H1 (cell line): ENCODE data around the gene SLC25A21. TPM values are rescaled to one million over a fixed set of nuclear protein-coding genes. Genes with fewer than 3 reads are reported as not detected.

Source experiments
- CTCF ChIA-PET: fragments of 300-600 bp; sonication (Branson Sonifier 250); formaldehyde crosslinking; loops from one replicate; lab custom pipeline; 2021; ENCODE audit not compliant: partially characterized antibody; lab: Charles Lee
- POLR2A ChIA-PET: fragments of 300-600 bp; sonication (Branson Sonifier 250); formaldehyde crosslinking; loops from one replicate; lab custom pipeline; 2021; ENCODE audit warnings: inconsistent platforms; ENCODE audit not compliant: partially characterized antibody; lab: Charles Lee
- DNase-seq, 2 experiments: peaks; one replicate each; pipeline versions ENCODE4 v3.0.0 to v3.0.0-alpha.2; 2010 to 2022; ENCODE audit warnings: low spot score in 2 of 2, low read depth in 1 of 2, mixed read lengths in 1 of 2
- FAIRE-seq: peaks from 2 replicates; lab custom pipeline; 2011; peaks lifted over from hg19 to GRCh38; lab: Jason Lieb, UNC
- H2AFZ ChIP-seq: 2 replicates; pipeline ENCODE4 v1.8.1; 2012; ENCODE audit warnings: low read length, inconsistent platforms
- H2AK5ac ChIP-seq: 2 replicates; pipeline ENCODE4 v1.6.1; 2013; ENCODE audit warnings: low read depth, low read length
- H2BK120ac ChIP-seq: replicated peaks from 2 replicates; pipeline ENCODE3; 2013; ENCODE audit warnings: low read depth, low read length, inconsistent platforms
- H2BK12ac ChIP-seq: 2 replicates; pipeline ENCODE4 v1.6.1; 2013; ENCODE audit warnings: low read depth, low read length
- H2BK15ac ChIP-seq: 2 replicates; pipeline ENCODE4 v1.6.1; 2013; ENCODE audit warnings: low read length
- H2BK20ac ChIP-seq: 2 replicates; pipeline ENCODE4 v1.6.1; 2013; ENCODE audit warnings: low read length
- H2BK5ac ChIP-seq: 2 replicates; pipeline ENCODE4 v1.6.1; 2013; ENCODE audit warnings: low read depth, low read length
- H3K14ac ChIP-seq: 2 replicates; pipeline ENCODE4 v1.6.1; 2013; ENCODE audit warnings: inconsistent platforms; ENCODE audit not compliant: insufficient read length
- H3K18ac ChIP-seq: 2 replicates; pipeline ENCODE4 v1.6.1; 2013; ENCODE audit warnings: low read length; ENCODE audit errors: extremely low read depth
- H3K23ac ChIP-seq: 2 replicates; pipeline ENCODE4 v1.6.1; 2013; ENCODE audit warnings: inconsistent platforms; ENCODE audit not compliant: insufficient read length
- H3K23me2 ChIP-seq: 2 replicates; pipeline ENCODE4 v1.6.1; 2013; ENCODE audit warnings: low read depth, low read length
- H3K27ac ChIP-seq: 2 replicates; pipeline ENCODE4 v1.6.1; 2011; ENCODE audit warnings: low read depth, low read length, inconsistent platforms
- H3K27me3 ChIP-seq, 4 experiments: replicated peaks in 1 of 4; 1 replicate in 1 of 4; 2 replicates in 3 of 4; pipeline versions ENCODE4 v1.6.1 to v1.8.1; 2011 to 2013; ENCODE audit warnings: low read length in 3 of 4, mild to moderate bottlenecking in 3 of 4, inconsistent platforms in 2 of 4, mixed read lengths in 2 of 4, moderate library complexity in 1 of 4; ENCODE audit not compliant: control insufficient read depth in 3 of 4, insufficient read depth in 3 of 4; ENCODE audit errors: extremely low read depth in 1 of 4
- H3K36me3 ChIP-seq, 4 experiments: 2 replicates each; pipeline versions ENCODE4 v1.6.1 to v1.8.1; 2011 to 2013; ENCODE audit warnings: mild to moderate bottlenecking in 4 of 4, low read length in 3 of 4, moderate library complexity in 2 of 4, control low read depth in 1 of 4, inconsistent platforms in 1 of 4; ENCODE audit not compliant: insufficient read depth in 4 of 4, control insufficient read depth in 2 of 4
- H3K4ac ChIP-seq: replicated peaks from 2 replicates; pipeline ENCODE3; 2013; ENCODE audit warnings: low read length, low read depth, mixed read lengths, inconsistent platforms; ENCODE audit not compliant: insufficient read length
- H3K4me1 ChIP-seq, 4 experiments: replicated peaks in 1 of 4; 1 replicate in 1 of 4; 2 replicates in 3 of 4; pipeline versions ENCODE4 v1.6.1 to v1.8.1; 2011 to 2013; ENCODE audit warnings: low read length in 3 of 4, inconsistent platforms in 2 of 4, mixed read lengths in 1 of 4; ENCODE audit not compliant: insufficient read depth in 4 of 4, control insufficient read depth in 3 of 4
- H3K4me2 ChIP-seq, 2 experiments: 2 replicates each; pipeline versions ENCODE4 v1.6.1 to v1.8.1; 2011 to 2013; ENCODE audit warnings: low read depth in 2 of 2, low read length in 2 of 2, control low read depth in 1 of 2, inconsistent platforms in 1 of 2, mild to moderate bottlenecking in 1 of 2; ENCODE audit not compliant: insufficient read depth in 1 of 2
- H3K4me3 ChIP-seq, 4 experiments: fragments of 200-600, 300-600 bp in 1 of 4; sonication (generic), shearing (Covaris generic), sonication (Bioruptor Twin) in 1 of 4; 2 replicates each; pipeline versions ENCODE4 v1.5.1 to v1.8.1; 2011 to 2016; ENCODE audit warnings: low read length in 4 of 4, low read depth in 3 of 4, control low read depth in 2 of 4, inconsistent platforms in 2 of 4, mild to moderate bottlenecking in 2 of 4, mixed read lengths in 1 of 4, moderate library complexity in 1 of 4; ENCODE audit not compliant: insufficient read depth in 2 of 4; ENCODE audit errors: extremely low read depth in 1 of 4
- H3K56ac ChIP-seq: replicated peaks from 2 replicates; pipeline ENCODE3; 2013; ENCODE audit warnings: low read depth, mild to moderate bottlenecking, mixed read lengths, low read length, inconsistent platforms; ENCODE audit not compliant: insufficient read length
- H3K79me1 ChIP-seq: 2 replicates; pipeline ENCODE4 v1.6.1; 2013; ENCODE audit warnings: low read depth, low read length, control low read depth
- H3K79me2 ChIP-seq, 2 experiments: 2 replicates each; pipeline versions ENCODE4 v1.6.1 to v1.8.1; 2012 to 2013; ENCODE audit warnings: low read length in 2 of 2, mild to moderate bottlenecking in 2 of 2, inconsistent platforms in 1 of 2; ENCODE audit not compliant: insufficient read depth in 2 of 2, control insufficient read depth in 1 of 2
- H3K9ac ChIP-seq, 4 experiments: replicated peaks in 1 of 4; 1 replicate in 1 of 4; 2 replicates in 3 of 4; pipeline versions ENCODE4 v1.6.1 to v1.8.1; 2011 to 2013; ENCODE audit warnings: low read depth in 3 of 4, low read length in 3 of 4, control low read depth in 2 of 4, mild to moderate bottlenecking in 2 of 4, moderate library complexity in 2 of 4, inconsistent platforms in 1 of 4; ENCODE audit errors: extremely low read depth in 1 of 4
- H3K9me3 ChIP-seq, 2 experiments: 2 replicates each; pipeline versions ENCODE4 v1.6.1 to v1.8.1; 2012 to 2013; ENCODE audit warnings: mild to moderate bottlenecking in 2 of 2, moderate library complexity in 2 of 2, control low read depth in 1 of 2, inconsistent platforms in 1 of 2, low read depth in 1 of 2, low read length in 1 of 2, mixed read lengths in 1 of 2; ENCODE audit not compliant: insufficient read depth in 2 of 2
- H4K20me1 ChIP-seq, 2 experiments: replicated peaks in 1 of 2; 2 replicates each; pipeline versions ENCODE3 to v1.8.1; 2011 to 2013; ENCODE audit warnings: inconsistent platforms in 2 of 2, low read length in 2 of 2, mild to moderate bottlenecking in 1 of 2; ENCODE audit not compliant: insufficient read depth in 2 of 2, control insufficient read depth in 1 of 2
- H4K5ac ChIP-seq: 2 replicates; pipeline ENCODE4 v1.6.1; 2013; ENCODE audit warnings: low read length, low read depth, mixed read lengths, inconsistent platforms; ENCODE audit not compliant: insufficient read length
- H4K8ac ChIP-seq: 2 replicates; pipeline ENCODE4 v1.8.0; 2013; ENCODE audit warnings: mild to moderate bottlenecking, moderate library complexity, low read length, inconsistent platforms; ENCODE audit not compliant: insufficient read depth; ENCODE audit errors: extremely low read depth
- H4K91ac ChIP-seq: replicated peaks from 2 replicates; pipeline ENCODE3; 2013; ENCODE audit warnings: low read length, mixed read lengths, inconsistent platforms; ENCODE audit not compliant: insufficient read length
- BACH1 ChIP-seq: IDR thresholded peaks from 2 replicates; pipeline ENCODE4 v1.6.1; 2012; ENCODE audit warnings: low read length, improper control_type of control experiment
- BRCA1 ChIP-seq: IDR thresholded peaks from 2 replicates; pipeline ENCODE4 v1.6.1; 2012; ENCODE audit warnings: low read depth, low read length, improper control_type of control experiment
- CBX5 ChIP-seq: fragments of 300-800, 300-1000 bp; sonication (generic); IDR thresholded peaks from 2 replicates; pipeline ENCODE4 v1.7.1; 2016; ENCODE audit warnings: antibody characterized with exemption, low read length, low read depth
- CTBP2 ChIP-seq: IDR thresholded peaks from 2 replicates; pipeline ENCODE4 v1.7.0; 2011; ENCODE audit warnings: borderline replicate concordance, mild to moderate bottlenecking, moderate library complexity, mixed read lengths, low read length; ENCODE audit not compliant: insufficient read depth, insufficient read length
- EP300 ChIP-seq, 2 experiments: IDR thresholded peaks; 1 replicate in 1 of 2; 2 replicates in 1 of 2; pipeline ENCODE4 v1.6.1; 2011 to 2012; ENCODE audit warnings: low read depth in 2 of 2, low read length in 2 of 2, mild to moderate bottlenecking in 2 of 2, borderline replicate concordance in 1 of 2, inconsistent platforms in 1 of 2, moderate library complexity in 1 of 2
- JUND ChIP-seq: IDR thresholded peaks from 2 replicates; pipeline ENCODE4 v1.6.1; 2011; ENCODE audit warnings: mild to moderate bottlenecking, improper control_type of control experiment, low read length
- POLR2A ChIP-seq, 2 experiments: IDR thresholded peaks; 1 replicate in 1 of 2; 2 replicates in 1 of 2; pipeline ENCODE4 v1.6.1; 2011; ENCODE audit warnings: low read depth in 2 of 2, low read length in 2 of 2, mild to moderate bottlenecking in 2 of 2; ENCODE audit errors: control extremely low read depth in 1 of 2
- RAD21 ChIP-seq, 2 experiments: IDR thresholded peaks in 1 of 2; conservative IDR thresholded peaks in 1 of 2; 2 replicates each; pipeline ENCODE4 v1.6.1; 2011; ENCODE audit warnings: low read depth in 2 of 2, low read length in 2 of 2, improper control_type of control experiment in 1 of 2, inconsistent platforms in 1 of 2, mild to moderate bottlenecking in 1 of 2, moderate library complexity in 1 of 2
- RFX5 ChIP-seq: IDR thresholded peaks from 2 replicates; pipeline ENCODE4 v1.6.1; 2011; ENCODE audit warnings: low read depth, low read length, improper control_type of control experiment, borderline replicate concordance
- RXRA ChIP-seq: IDR thresholded peaks from 2 replicates; pipeline ENCODE4 v1.6.1; 2011; ENCODE audit warnings: low read depth, mild to moderate bottlenecking, low read length, moderate library complexity; ENCODE audit not compliant: insufficient read depth
- SIN3A ChIP-seq, 2 experiments: IDR thresholded peaks in 1 of 2; conservative IDR thresholded peaks in 1 of 2; 2 replicates each; pipeline ENCODE4 v1.6.1; 2011 to 2012; ENCODE audit warnings: low read length in 2 of 2, improper control_type of control experiment in 1 of 2, low read depth in 1 of 2, mild to moderate bottlenecking in 1 of 2
- ZNF274 ChIP-seq: IDR thresholded peaks from 2 replicates; pipeline ENCODE4 v1.7.0; 2012; ENCODE audit warnings: low read length, borderline replicate concordance; ENCODE audit errors: extremely low read depth
- WGBS, 2 experiments: shearing (Covaris generic) in 1 of 2; methylation state at CpG; one replicate each; pipeline versions ENCODE4 v1.1.6 to v1.1.7; 2013 to 2015; ENCODE audit warnings: low lambda C conversion rate in 2 of 2, mixed read lengths in 2 of 2, inconsistent platforms in 1 of 2, low coverage in 1 of 2, missing lambda C conversion rate in 1 of 2; ENCODE audit not compliant: insufficient replicate concordance in 2 of 2, insufficient coverage in 1 of 2, insufficient read length in 1 of 2; ENCODE audit errors: extremely low coverage in 1 of 2, missing lambda C conversion rate in 1 of 2; 5-methylcytosine and 5-hydroxymethylcytosine counted together
- polyA plus RNA-seq, 7 experiments: library from polyadenylated mRNA; depleted of rRNA in 3 of 7; stranded (reverse) in 5 of 7; unstranded in 2 of 7; fragments of >200 nt in 5 of 7; fragments of 200-250 nt in 2 of 7; gene quantifications; 1 replicate in 5 of 7; 2 replicates in 1 of 7; 4 replicates in 1 of 7; pipeline versions ENCODE4 v1.2.1 to v1.2.3, GENCODE V29; 2011 to 2013; ENCODE audit warnings: missing spikeins in 2 of 7, mixed read lengths in 2 of 7
- total RNA-seq: library from RNA; stranded (reverse); fragmentation: NEBNext Ultra II Directional; extraction: Animal tissue kit (Norgen Biotek cat#: 25700); gene quantifications from 2 replicates; pipeline ENCODE4 v1.2.1, GENCODE V29; 2021
- TF ChIP-seq, protein P1 (sequence below): IDR thresholded peaks from 2 replicates; pipeline ENCODE4 v1.6.1; 2011; ENCODE audit warnings: low read length, improper control_type of control experiment

SLC25A21 gene
- total and polyA plus RNA-seq, 2 of the 8 experiments (the other 6 are each of a cell fraction or from before 2014, with no cell fraction given) = 6.9 to 15.7 TPM

DNA sequence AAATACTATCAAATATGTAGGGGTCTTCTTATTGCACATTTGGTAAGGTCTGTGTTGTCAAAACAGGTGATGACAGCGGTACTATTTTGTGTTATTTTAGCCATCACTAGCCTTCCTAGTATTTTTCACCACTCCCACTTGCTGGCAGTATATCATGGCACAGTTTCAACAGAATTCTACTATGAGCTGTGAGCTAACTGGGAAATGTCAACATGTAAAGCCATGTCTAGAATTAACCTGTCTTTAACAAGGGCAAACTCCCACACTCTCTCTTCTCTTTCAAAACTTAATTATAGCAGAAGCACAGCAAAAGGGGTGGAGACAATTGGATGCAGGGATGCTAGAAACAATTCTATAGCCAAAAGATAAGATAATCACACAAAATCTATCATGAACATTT lies 257.3 kb downstream of the SLC25A21 start:
- no peak overlapping the region for H3K4me2 ChIP-seq
- H3K23me2 ChIP-seq = no peaks in the 10 kb centered on the region
- DNase-seq = no peak
- no peak overlapping the region for H3K23ac ChIP-seq
- 96% methylated on average over 1 of the region's 1 CpG; no CpG with 5 or more reads in 1 of the 2 experiments for WGBS, 2 experiments
- H3K36me3 ChIP-seq = no peaks in the 10 kb centered on the region
- H3K27me3 ChIP-seq = no peaks in the 10 kb centered on the region
- H2AK5ac ChIP-seq = no peak overlapping the region
- no peak overlapping the region for H2BK5ac ChIP-seq
- no peak overlapping the region for H2BK12ac ChIP-seq
- H3K18ac ChIP-seq = no peak overlapping the region
- H4K8ac ChIP-seq = no peak overlapping the region
- H3K4ac ChIP-seq = no peak overlapping the region
- no peak overlapping the region for H3K56ac ChIP-seq
- H2AFZ ChIP-seq = no peak overlapping the region
- ChIA-PET CTCF (interaction anchor here (1.0 to 2.4 kb wide), 2 partner anchors 168 to 234 kb away, joined by 3 to 6 read pairs; no protein-coding TSS in a partner anchor), POLR2A (no interaction called here)
- no peaks in the 10 kb centered on the region for H3K79me2 ChIP-seq
- H3K9ac ChIP-seq = no peak overlapping the region
- no peak overlapping the region for H2BK15ac ChIP-seq
- H3K4me3 ChIP-seq = no peak overlapping the region
- H4K5ac ChIP-seq = no peak overlapping the region
- no peak overlapping the region for H2BK20ac ChIP-seq
- no peak overlapping the region for H4K91ac ChIP-seq
- no peaks in the 10 kb centered on the region for H4K20me1 ChIP-seq
- no peaks in the 10 kb centered on the region for H3K9me3 ChIP-seq
- H3K14ac ChIP-seq = no peak overlapping the region
- no peak overlapping the region for H2BK120ac ChIP-seq
- no peak overlapping the region for H3K27ac ChIP-seq
- no peaks in the 10 kb centered on the region for H3K79me1 ChIP-seq
- H3K4me1 ChIP-seq = 0 out of 7 replicates have a peak, but pooled peaks cover 0 to 2% (median 0%) of the 10 kb centered on the region in 4 experiments
- FAIRE-seq = no peak
- TF ChIP-seq EP300 (IDR thresholded peaks at IDR 0.05; ENCODE audit: borderline replicate concordance in 1 of 2, low read depth in 2 of 2, low read length in 2 of 2) (no peak), SIN3A (conservative IDR thresholded peaks at IDR 0.05 in 1 of 2, IDR thresholded peaks at IDR 0.05 in 1 of 2; ENCODE audit: low read depth in 1 of 2, low read length in 2 of 2) (no peak), CBX5 (no peak), CTBP2 (no peak), RAD21 (IDR thresholded peaks at IDR 0.05 in 1 of 2, conservative IDR thresholded peaks at IDR 0.05 in 1 of 2; ENCODE audit: low read depth in 2 of 2, low read length in 2 of 2) (no peak), BRCA1 (no peak), POLR2A (IDR thresholded peaks at IDR 0.05; ENCODE audit: control extremely low read depth in 1 of 2, low read depth in 2 of 2, low read length in 2 of 2) (no peak), RXRA (no peak), ZNF274 (no peak), BACH1 (no peak), RFX5 (no peak), JUND (no peak)
- TF ChIP-seq, protein P1, sequence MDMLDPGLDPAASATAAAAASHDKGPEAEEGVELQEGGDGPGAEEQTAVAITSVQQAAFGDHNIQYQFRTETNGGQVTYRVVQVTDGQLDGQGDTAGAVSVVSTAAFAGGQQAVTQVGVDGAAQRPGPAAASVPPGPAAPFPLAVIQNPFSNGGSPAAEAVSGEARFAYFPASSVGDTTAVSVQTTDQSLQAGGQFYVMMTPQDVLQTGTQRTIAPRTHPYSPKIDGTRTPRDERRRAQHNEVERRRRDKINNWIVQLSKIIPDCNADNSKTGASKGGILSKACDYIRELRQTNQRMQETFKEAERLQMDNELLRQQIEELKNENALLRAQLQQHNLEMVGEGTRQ = no peak
